Measurements from ENCODE around the gene FLCN.

GRCh38 chr17:17221329-17221728, 15.6 kb downstream of the FLCN start:
- TF ChIP-seq, protein P1, sequence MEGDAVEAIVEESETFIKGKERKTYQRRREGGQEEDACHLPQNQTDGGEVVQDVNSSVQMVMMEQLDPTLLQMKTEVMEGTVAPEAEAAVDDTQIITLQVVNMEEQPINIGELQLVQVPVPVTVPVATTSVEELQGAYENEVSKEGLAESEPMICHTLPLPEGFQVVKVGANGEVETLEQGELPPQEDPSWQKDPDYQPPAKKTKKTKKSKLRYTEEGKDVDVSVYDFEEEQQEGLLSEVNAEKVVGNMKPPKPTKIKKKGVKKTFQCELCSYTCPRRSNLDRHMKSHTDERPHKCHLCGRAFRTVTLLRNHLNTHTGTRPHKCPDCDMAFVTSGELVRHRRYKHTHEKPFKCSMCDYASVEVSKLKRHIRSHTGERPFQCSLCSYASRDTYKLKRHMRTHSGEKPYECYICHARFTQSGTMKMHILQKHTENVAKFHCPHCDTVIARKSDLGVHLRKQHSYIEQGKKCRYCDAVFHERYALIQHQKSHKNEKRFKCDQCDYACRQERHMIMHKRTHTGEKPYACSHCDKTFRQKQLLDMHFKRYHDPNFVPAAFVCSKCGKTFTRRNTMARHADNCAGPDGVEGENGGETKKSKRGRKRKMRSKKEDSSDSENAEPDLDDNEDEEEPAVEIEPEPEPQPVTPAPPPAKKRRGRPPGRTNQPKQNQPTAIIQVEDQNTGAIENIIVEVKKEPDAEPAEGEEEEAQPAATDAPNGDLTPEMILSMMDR (IDR thresholded peaks at IDR 0.05; ENCODE audit: low read length): no peak
- TF ChIP-seq EZH2 (optimal IDR thresholded peaks at IDR 0.05; ENCODE audit: low read depth, low read length): no peak

Measured in MM.1S (cell line).